ENCODE results near the gene CATSPERZ. TPM values are rescaled to one million over a fixed set of nuclear protein-coding genes. Genes with fewer than 3 reads are reported as not detected.

The CATSPERZ gene
- total and polyA plus RNA-seq, 10 donors: 0.09 to 0.48 TPM; not detected in 8

GRCh38 chr11:64254326-64254725 is 45.8 kb upstream of the CATSPERZ start:
- TF ChIP-seq POLR2AphosphoS5 (IDR thresholded peaks at IDR 0.05) (no peak), POLR2A (IDR thresholded peaks at IDR 0.05) (no peak), CTCF (IDR thresholded peaks at IDR 0.05 in 8 of 11, conservative IDR thresholded peaks at IDR 0.05 in 3 of 11) (no peak)
- no peaks in the 10 kb centered on the region for H3K27me3 ChIP-seq (replicated peaks in 1 of 7)
- H3K4me3 ChIP-seq: no peak overlapping the region
- WGBS, 5 donors: 66 to 90% (median 85%) methylated on average over 4 to 7 of the region's 7 CpGs
- no peak for DNase-seq
- no peak overlapping the region for H3K27ac ChIP-seq
- no peaks in the 10 kb centered on the region for H3K9me3 ChIP-seq
- H3K36me3 ChIP-seq: peaks cover 0 to 53% (median 31%) of the 10 kb centered on the region in 6 donors
- intact Hi-C loops (cut with DNase I; ENCODE audit: low total_unique reads): no loop called here
- peaks cover 9 to 58% (median 37%) of the 10 kb centered on the region in 6 donors for H3K4me1 ChIP-seq

GRCh38 chr11:64255135-64256128 is 44.7 kb upstream of the CATSPERZ start:
- peak; percentile 68 for DNase-seq
- peaks cover 0 to 64% (median 40%) of the 10 kb centered on the region in 6 donors for H3K36me3 ChIP-seq

GRCh38 chr11:64256300-64256699 is 43.9 kb upstream of the CATSPERZ start:
- WGBS, 5 donors: 82 to 93% (median 88%) methylated on average over 14 to 15 of the region's 15 CpGs
- intact Hi-C loops (cut with DNase I; ENCODE audit: low total_unique reads): no loop called here

More at GRCh38 chr11:64255135-64256128, 44.7 kb upstream of the CATSPERZ start:
- no peaks in the 10 kb centered on the region for H3K27me3 ChIP-seq (replicated peaks in 1 of 7)
- H3K4me3 ChIP-seq: no peak overlapping the region
- H3K4me1 ChIP-seq: peaks cover 9 to 49% (median 36%) of the 10 kb centered on the region in 6 donors
- 80 to 91% (median 86%) methylated on average over 22 to 35 of the region's 35 CpGs for WGBS, 5 donors
- H3K9me3 ChIP-seq: no peaks in the 10 kb centered on the region
- H3K27ac ChIP-seq: no peak overlapping the region
- intact Hi-C loops (cut with DNase I; ENCODE audit: low total_unique reads): no loop called here
- TF ChIP-seq POLR2A (IDR thresholded peaks at IDR 0.05) (no peak), CTCF (IDR thresholded peaks at IDR 0.05 in 8 of 11, conservative IDR thresholded peaks at IDR 0.05 in 3 of 11) (no peak), POLR2AphosphoS5 (IDR thresholded peaks at IDR 0.05) (no peak)

More at GRCh38 chr11:64256300-64256699, 43.9 kb upstream of the CATSPERZ start:
- H3K27ac ChIP-seq: no peak overlapping the region
- peaks cover 0 to 72% (median 42%) of the 10 kb centered on the region in 6 donors for H3K36me3 ChIP-seq
- no peak overlapping the region for H3K4me3 ChIP-seq
- H3K27me3 ChIP-seq (replicated peaks in 1 of 7): no peaks in the 10 kb centered on the region
- TF ChIP-seq POLR2AphosphoS5 (IDR thresholded peaks at IDR 0.05) (no peak), POLR2A (IDR thresholded peaks at IDR 0.05) (no peak), CTCF (IDR thresholded peaks at IDR 0.05 in 8 of 11, conservative IDR thresholded peaks at IDR 0.05 in 3 of 11) (no peak)
- peak; percentile 72 for DNase-seq
- H3K4me1 ChIP-seq: peaks cover 6 to 41% (median 28%) of the 10 kb centered on the region in 6 donors
- H3K9me3 ChIP-seq: no peaks in the 10 kb centered on the region

Data from spleen (tissue), 11 donors.